GM19351 (cell line): ENCODE results near the gene GRB7.

ENCODE experiments used
- ATAC-seq: cut with Tn5 transposase; IDR thresholded peaks from one replicate; pipeline ENCODE4 v1.9.1; 2021; ENCODE audit warnings: mild to moderate bottlenecking, moderate library complexity; ENCODE audit not compliant: unreplicated experiment

Gene GRB7

GRCh38 chr17:39767147-39767546 lies 29.4 kb downstream of the GRB7 start:
- ATAC-seq = no peak

DNA sequence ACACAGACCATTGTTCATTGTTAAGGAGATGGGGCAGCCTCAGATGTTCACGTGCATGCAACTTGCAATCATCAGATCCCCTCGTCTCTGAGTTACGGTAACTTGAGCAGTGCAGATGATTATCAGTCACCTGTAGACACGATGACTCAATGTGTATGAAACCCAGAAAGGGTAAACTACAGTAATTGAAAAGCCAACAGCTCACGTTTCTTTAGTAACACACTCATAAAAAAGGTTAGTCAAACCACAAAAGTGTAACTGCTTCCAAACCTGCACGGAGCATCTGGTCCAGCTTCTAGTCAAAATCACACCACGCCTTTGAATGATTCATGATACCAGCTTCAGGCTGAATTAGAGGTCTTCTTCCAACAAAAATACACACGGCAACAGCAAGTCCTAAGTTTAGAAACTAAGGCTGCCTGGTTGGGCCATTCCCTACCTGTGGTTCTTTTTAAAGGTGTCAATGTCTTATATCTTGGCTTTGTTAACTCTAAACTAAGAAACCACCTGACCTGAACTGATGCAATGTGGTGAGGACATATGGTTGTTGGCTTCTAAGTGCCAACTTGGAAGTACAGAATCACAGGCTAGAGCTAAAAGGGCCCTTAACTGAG lies 32.3 kb downstream of the GRB7 start:
- peak; percentile 67 for ATAC-seq

DNA sequence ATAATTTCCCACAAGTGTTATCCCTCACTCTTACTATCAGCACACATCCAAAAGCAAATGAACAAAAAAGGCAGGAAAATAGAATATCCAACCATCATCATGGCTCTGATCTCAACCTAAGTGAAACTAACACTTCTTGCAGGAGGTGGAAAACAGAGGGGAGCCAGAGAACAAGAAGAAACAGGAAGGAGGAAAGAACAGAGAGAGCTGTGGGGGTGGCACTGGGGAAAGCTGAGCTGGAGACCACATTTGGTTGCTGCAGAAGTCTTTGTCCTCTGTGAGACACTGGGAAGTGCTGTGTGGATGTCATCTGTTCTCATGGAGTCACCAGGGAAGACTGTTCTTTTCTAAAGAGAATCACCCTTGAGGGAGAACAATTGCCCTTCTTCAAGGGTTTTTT lies 34.7 kb downstream of the GRB7 start:
- ATAC-seq = no peak

DNA sequence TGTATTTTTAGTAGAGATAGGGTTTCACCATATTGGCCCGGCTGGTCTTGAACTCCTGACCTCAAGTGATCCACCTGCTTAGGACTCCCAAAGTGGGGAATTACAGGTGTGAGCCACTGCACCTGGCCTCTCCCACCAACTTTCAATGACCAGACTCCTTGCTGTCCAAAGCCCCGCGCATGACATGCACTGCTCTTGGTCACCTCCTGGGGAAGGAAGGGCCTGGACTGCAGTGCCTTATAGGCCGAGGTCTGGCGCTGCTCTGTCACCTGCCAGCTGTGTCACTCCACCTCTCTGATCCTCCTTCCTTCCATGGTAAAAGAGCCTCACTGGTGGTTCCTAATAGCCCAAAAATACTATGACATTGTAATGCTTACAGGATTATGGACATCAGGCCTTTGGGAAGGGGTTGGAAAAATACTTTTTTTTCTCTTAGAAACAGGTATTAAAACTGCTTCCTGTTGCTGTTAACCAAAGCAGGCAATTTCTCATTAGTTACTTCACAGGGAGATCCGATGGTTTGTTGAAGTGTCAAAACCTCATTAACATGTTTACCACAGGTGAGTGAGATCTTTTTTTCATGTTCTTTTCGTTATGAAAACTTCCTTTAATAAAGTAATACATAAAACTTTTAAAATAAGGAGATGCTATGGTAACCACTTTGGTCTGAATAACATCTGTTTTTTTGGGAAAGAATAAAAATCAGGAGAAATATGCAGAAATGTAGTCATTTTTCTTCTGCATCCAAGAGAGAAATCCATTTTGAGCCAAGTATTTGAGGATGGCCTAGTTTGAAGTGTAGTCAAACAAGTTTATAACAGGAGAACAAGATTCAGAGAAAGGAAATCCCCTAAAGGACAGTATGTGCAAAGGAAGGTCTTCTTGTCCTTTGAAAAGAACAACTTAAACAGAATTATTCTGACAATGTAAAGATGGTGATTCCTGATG lies 35.5 kb downstream of the GRB7 start:
- no peak for ATAC-seq

DNA sequence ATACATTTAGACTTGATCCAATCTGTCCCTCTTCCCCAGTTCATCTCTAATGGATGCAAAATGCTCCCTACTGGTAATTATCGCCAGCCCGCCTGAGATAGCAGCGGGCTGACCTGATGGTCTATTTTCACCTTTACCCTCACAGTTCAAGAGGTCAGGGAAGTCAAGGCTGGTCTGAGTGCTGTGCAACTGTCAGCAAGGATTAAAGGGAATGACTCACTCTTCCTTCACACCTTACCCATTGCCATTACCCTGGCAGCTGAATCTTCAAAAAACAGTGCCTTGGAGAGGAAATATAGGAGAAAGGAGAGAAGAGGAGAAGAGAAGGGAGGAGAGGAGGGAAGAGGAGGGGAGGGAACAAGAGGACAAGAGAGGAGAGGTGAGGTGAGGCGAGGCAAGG lies 36.3 kb downstream of the GRB7 start:
- ATAC-seq = no peak

GRCh38 chr17:39775031-39775430 lies 37.3 kb downstream of the GRB7 start:
- ATAC-seq = no peak

DNA sequence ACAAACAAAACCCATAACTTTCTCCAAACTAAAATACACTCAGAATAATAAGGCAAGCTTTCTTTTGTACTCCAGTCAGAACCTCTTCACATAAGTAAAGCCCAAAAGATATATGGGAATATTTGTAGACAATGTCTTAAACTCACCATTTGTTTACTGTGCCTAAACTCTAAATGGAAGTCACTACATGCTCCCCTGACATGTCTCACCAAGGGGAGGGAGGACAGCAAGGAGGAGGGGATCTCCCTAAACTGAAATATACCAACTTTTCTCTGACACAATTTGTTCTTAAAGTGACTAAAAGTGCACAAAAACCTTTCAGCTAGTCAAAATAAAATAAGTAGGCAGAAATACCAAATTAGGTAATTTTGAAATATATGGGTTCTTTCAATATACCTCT lies 38.5 kb downstream of the GRB7 start:
- ATAC-seq = no peak

GRCh38 chr17:39777534-39778365 lies 40.0 kb downstream of the GRB7 start:
- ATAC-seq = peak; percentile 62

GRCh38 chr17:39781031-39781860 lies 43.5 kb downstream of the GRB7 start:
- no peak for ATAC-seq

- no peak for ATAC-seq
These were observed 44.1 kb downstream of the GRB7 start for GRCh38 chr17:39781861-39782213.

GRCh38 chr17:39782481-39782880 lies 44.7 kb downstream of the GRB7 start:
- no peak for ATAC-seq

DNA sequence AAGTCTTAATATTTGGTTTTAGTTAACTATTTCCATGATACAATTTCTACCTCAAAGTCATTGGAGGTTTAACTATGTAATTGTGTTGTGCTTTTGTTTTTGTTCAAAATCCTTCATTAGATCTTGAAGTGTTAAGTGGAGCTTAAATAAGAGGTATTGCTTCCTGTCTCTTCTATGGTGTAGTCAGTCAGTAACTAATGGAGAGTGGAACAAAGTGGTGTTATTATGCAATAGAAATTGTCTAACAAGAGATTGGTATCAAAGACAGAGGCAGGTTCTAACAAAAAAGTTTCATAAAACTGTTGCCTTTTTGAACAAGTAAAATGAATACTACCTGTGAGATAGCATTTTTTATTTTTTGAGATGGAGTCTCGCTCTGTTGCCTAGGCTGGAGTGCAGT lies 45.2 kb downstream of the GRB7 start:
- ATAC-seq = no peak

GRCh38 chr17:39787041-39787440 lies 49.3 kb downstream of the GRB7 start:
- ATAC-seq = no peak

- no peak for ATAC-seq
These were observed 50.2 kb downstream of the GRB7 start for GRCh38 chr17:39787743-39788484.

DNA sequence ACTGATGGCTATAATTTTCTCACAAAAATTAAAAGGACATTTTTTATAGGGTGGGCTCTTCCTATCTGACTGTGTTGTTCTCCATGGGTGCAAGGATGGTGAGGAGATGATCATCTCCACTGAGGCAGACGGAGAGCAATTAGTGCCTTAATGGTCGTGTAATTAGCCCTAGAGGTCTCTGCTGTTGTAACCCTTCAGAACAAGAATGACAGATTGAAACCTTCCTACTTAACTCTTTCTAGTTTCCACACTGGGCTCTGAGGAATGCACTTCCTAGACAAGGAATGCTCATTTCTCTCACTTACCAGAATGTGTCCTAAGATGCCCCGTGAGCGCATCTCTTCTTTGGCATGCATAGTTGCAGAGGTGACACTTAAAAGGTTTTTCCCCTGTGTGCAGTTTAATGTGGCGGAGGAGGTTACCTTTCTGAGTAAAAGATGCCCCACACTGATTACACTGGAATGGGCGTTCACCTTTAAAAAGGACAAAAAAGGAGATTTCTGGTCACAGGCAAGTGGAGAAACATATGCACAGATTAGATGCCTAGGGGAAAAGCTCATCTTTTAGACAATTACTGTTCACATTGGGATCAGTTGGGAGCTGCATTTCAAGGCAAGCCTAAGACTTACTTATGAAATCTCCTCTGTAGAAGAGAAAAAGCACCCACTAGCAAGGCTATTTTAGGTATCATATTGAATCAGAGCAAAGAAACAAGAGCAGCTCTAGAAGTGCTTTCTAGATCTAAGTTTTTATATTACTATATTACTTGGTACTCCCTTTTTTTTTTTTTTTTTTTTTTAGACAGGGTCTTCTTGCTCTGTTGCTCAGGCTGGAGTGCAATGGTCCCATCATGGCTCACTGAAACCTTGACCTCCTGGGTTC lies 53.6 kb downstream of the GRB7 start:
- no peak for ATAC-seq

GRCh38 chr17:39792526-39793221 lies 54.9 kb downstream of the GRB7 start:
- no peak for ATAC-seq

DNA sequence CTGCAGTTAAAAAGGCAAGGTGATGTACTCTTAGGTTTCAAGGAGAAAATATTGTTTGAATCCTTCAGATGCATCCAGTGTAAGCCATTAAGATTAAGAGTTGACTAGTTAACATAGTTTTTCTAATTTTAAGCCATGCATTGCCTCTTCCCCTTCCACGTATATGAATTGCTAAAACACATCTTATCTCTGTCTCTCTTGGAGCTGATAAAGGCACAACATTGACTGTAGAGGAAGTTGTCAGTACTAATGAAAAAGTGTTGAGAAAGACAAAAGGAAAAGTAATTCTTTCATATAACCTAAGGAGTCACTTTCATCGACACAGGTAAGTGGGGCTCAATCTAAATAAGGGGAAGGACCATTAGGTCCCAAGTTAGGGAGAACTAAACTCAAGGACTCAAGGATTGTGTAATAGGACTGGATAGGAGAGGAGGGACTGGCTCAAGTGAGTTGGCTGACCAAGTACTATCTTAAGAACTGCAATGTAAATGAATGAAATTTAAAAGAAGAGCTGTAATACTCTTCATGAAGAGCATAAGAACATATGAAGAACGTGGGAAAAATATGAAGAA lies 55.6 kb downstream of the GRB7 start:
- no peak for ATAC-seq
